GM21447 (cell line): ENCODE results near the gene CDHR5.
"Not testable (repeated sequence)": the region's sequence is repeated elsewhere in the genome, so short reads cannot be mapped to it uniquely, and the experiment has no call there.

Experiments
- ATAC-seq: cut with Tn5 transposase; IDR thresholded peaks from one replicate; pipeline ENCODE4 v1.9.1; 2021; ENCODE audit not compliant: unreplicated experiment

The CDHR5 gene

DNA sequence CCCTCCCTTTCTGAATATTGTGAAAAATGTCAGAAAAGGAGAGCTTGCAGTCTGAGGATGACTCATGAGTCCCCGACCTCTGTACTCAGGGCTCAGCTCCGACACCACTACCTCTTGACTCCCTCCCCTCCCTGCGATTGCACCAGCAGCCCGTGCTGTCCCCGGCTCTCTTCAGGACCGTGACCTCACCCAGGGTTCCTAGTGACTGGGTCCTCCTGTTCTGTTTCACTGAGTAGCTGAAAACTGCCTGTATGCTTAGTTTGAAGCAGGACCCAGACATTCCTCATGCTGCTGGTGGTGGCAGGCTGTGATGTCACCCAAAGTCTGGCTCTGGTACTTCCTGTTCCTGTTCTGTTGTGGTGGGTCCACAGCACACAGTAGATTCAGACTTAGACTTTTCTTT, 36.8 kb downstream of the CDHR5 start:
- ATAC-seq: no peak

DNA sequence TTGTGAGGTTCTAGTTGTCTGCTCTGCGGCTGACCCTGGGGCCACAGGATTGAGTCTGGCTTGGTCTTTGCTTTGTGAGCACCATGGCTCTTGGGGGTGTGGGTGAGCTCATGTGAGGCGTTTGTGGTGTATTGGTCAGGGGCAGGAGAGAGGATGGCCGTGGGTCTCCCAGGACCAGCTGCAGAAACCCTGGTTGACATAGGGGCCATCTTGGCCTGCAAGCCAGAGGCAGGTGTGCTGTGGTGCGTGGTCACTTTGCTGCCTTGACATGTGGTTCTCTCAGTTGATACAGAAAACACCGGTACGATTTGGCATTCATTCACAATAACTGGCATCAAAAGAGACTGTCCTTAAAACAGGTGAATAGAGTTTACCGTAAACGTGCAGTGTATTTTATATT, 37.2 kb downstream of the CDHR5 start:
- no peak for ATAC-seq

DNA sequence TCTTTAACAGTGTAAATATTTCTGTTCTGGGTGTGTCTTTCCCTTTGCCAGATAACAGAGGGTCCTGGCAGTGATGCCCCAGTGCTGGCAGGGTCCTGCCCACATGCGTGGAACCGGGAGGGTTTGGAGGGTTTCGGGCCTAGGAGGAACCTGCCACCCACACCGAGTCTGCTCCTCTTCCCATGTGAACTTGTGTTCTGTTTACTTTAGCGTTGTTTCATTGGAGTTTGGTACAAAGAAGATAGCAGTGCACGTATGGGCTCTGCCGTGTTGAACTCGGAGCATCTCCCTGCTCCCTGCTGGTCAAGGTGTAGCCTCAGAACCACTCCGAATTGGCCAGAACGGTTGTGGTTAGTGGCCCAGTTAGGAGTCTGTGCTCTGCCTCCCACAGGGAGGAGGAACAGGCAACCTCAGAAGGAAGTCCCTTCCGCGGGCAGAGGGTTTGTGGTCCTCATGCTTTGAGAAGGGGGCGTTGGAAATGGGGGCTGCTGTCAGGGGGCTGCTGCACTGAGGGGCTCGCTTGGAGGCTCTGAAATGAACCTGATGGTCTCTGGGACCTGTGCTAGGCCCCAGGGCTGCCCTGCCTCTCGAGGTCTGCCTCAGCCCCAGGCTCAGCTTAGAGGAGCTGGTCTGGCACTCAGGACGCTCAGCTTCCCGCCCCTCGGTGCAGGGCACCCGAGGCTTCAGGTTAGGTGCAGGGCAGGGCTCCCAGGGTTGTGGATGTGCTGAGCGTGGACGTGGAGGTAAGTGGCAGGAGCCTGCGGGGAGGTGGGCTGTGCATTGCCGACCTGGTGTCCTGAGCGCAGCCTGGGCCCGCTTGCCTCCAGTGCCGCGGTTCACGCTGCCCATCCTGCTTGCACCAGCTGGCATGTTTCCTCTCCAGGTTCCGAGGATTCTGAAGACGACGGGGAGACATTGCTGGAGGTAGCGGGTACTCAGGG, 38.1 kb downstream of the CDHR5 start:
- ATAC-seq: no peak

DNA sequence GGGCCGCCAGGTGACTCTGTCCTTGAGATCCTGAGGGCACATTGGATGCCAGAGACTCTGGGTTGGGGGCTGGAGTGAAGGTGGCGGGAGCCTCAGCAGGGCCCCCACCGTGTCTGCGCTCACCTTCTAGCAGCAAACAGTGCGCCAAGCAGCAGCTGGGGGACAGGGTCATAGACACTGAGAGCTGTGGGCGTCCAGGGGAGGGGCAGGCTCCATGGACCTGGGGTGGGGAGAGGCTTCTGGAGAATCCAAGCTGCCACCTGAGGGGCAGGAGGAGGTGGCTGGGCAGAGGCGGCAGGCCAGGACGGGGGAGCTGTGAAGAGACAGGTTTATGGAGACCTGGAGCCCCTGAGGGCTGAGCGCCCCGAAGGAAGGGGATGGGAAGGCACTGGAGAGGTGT, 40.5 kb downstream of the CDHR5 start:
- ATAC-seq: no peak

DNA sequence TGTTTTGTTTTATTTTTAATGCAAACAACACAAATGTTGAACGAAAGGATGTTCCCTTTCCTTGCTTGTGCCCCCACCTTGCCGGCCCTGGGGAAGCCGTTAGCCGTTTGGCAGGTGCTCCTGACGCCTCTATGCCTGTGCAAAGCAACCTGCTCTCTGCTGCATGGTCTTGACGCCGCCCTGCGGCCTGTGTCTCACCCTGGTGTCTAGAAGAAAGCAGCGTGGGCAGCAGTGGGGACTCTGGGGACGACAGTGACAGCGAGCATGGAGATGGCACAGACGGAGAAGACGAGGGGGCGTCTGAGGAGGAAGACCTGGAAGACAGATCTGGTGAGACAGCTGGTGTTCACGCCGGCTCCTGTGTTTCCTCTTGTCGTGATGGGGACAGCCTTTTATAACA, 43.0 kb downstream of the CDHR5 start:
- ATAC-seq: no peak

DNA sequence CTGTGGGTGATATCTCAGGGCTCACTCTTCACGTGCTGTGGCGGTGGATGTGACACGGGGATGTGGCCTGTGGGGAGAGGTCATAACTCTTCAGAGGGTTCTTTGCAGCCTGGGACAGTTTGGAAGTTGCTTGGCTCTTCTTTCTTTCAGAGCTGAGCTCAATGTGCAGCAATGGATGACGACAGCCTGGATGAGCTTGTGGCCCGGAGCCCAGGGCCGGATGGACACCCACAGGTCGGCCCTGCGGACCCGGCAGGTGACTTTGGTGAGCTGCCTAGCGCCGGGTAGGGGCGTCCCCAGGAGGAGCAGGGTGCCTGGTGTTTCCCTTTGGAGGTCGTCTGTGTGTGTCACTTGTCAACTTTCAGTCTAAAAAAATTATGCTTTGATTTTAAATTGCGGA, 43.4 kb downstream of the CDHR5 start:
- no peak for ATAC-seq

DNA sequence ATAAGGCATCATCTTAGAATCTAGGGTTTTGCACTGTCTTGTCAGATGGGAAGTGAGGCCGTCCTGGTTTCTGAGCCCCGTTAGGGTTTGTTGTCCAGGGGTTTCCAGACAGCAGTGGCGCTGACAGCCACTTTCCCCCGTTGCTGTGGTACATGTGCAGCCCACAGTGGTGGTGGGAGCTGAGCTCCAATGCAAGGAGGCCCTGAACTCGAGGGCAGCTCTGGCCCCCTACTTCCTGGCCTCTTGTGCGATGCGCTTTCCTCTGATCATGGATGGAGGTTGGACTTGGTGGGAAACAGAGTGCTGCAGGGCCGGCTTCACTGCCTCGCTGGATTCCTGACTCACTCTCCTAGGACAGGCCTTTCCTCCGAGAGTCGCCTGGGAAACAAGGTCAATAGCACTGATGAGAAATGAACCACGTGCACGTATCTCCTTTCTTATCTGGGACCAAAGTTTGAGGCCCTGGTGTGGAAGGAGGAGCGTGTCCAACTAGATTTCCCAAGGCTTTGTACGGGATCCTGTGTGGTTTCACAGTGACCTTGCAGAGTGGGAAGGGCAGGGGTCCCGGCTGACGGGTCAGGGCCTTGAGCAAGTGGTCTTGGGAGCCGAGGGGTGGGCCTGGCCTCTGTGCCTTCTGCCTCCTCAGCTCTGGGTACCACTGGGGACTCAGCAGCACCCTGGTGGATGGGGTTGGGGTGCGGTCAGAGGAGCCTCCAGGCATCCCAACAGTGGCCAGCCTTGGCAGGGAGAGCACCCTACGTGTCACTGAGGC, 44.7 kb downstream of the CDHR5 start:
- ATAC-seq: no peak

DNA sequence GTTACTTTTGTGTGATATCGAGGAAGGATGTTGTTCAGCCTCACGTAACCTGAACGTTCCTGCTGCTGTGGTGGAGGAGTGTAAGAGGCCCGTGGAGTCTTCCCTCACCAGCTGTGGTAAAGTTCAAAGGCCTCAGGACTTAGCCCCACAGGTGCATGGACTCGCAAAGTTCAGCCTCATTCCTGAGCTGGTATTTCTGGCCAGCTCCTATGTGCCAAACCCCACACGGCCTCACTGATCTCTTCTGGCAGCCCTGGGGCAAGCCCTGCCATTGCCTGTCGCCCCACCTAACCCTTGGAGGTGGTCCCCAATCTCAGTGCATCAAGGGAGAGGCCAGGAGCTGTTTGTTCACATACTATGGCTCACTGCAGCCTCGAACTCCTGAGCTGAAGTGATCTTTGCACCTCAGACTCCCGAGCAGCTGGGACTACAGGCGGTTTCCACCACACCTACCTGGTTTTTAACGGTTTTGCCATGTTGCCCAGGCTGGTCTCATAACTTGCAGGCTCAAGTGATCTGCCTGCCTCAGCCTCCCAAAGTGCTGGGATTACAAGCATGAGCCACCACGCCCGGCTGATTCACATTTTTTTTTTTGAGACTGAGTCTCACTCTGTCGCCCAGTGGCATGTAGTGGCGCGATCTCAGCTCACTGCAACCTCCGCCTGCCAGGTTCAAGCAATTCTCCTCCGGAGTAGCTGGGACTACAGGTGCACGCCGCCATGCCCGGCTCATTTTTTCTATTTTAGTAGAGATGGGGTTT, 46.3 kb downstream of the CDHR5 start:
- no peak for ATAC-seq

DNA sequence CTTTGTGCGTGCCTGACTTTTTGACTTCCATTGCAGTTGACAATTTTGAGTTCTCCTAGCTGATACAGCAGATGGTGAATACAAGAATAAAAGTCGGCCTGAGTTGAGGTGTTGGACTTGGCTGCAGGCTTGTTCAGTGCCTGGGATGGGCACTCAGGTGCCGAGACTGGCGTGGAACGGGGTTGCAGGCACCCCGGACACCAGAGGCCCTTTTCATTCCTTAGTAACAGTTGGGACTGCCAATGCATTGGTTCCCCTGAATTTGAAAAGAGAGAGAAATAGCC, 47.2 kb downstream of the CDHR5 start:
- ATAC-seq: no peak

DNA sequence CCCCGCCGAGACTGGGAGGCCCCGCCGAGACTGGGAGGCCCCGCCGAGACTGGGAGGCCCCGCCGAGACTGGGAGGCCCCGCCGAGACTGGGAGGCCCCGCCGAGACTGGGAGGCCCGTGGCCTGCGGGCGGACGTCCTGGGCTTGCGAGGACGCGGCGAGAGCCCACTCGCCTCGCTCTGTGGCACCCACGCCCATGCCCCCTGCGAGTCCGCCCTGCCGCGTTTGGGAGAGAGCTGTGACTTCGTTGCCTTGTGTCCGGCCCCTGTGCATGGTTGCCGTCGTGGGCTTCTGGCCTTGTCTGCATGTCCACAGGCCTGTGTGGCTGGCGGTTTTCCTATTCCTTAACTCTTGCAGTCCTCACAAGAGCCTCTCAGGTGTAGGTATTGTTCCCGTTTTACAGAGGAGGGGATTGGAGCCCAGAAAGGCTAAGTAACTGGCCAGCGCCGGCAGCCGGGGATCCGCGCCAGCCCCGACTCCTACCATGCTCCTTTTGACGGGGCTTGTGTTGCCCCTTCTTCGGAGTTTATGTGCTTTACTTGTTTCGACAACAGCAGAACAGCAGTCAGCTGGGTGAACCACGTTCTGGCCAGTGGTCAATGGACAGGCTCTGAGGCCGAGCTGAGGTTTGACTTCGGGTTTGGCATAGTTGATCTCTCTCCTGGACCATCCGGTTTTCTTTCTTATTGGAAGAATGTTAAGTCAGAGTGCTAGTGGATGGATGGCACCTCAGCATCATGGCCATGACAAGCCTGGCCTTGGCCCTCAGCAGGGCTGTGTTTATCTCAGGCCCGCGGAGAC, 47.7 kb downstream of the CDHR5 start:
- ATAC-seq: no peak

DNA sequence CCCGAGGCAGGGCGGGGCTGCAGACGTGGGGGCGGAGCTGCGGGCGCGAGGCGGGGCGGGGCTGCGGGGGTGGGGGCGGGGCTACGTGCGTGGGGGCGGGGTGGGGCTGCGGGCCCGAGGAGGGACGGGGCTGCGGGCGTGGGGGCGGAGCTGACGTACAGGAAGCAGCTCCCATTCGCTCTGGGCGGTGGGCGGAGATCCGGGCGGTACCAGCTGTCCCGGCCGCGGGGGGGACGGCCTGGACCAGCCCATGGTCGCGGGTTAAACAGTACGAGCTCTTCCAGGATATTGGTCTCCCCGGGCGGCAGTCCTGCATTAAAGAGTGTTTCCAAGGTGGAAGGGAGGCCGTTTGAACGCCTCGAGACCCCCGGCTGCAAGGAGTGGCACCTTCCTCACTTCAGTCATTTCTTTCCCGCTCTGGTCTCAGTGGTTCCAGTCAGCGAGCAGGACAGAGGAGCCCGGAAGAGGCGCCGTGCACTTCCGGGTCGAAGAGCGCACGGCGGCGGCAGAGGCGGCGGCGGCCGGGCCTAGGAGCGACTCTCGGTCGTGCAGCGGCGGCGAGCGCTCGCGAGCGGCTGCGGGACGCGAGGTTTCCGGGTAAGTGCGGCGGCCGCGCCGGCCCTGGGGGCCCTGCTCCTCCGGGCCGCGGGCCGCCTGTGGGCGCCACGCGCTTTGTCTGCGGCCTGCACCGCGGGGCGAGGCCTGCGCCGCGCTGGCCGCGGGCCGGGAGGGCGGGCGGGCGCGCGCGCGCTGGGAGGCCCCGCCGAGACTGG, 48.6 kb downstream of the CDHR5 start, which contains the start of gene PHRF1:
TSS of gene PHRF1 (plus strand) at position 475 of the 773 bp plus-strand sequence. CDS start 5,043 bp downstream, outside the sequence.
- ATAC-seq: peak; percentile 83

DNA sequence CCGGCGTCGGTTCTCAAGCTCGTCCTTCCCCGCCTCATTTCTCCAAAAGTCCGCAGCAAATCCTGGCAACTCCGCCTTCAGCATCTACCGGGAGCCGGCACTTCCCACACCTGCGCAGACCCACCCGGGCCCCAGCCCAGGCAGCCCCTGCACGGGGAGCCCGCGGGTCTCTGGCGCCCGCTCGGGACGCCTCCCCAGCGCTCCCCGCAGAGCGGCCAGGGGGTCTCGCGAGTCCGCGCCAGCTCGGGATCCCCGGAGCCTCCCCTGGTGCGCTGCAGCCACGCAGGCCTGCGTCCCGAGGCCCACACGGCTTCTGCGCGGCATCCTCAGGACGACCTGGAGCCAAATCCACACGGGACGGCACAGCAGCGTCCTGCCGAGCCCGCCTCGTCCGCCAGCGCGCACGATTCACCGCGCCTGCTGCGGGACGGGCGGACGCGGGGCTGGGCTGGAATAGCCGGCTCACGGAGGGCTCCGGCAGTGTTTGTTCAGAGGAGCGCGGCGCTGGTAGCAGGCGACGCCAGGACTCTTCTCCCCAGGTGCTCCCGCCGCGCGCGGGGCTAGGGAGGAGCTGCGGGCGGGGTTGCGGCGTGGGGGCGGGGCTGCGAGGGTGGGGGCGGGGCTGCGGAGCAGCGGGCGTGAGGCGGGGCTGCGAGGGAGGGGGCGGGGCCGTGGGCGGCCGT, 49.3 kb downstream of the CDHR5 start:
- ATAC-seq: no peak

DNA sequence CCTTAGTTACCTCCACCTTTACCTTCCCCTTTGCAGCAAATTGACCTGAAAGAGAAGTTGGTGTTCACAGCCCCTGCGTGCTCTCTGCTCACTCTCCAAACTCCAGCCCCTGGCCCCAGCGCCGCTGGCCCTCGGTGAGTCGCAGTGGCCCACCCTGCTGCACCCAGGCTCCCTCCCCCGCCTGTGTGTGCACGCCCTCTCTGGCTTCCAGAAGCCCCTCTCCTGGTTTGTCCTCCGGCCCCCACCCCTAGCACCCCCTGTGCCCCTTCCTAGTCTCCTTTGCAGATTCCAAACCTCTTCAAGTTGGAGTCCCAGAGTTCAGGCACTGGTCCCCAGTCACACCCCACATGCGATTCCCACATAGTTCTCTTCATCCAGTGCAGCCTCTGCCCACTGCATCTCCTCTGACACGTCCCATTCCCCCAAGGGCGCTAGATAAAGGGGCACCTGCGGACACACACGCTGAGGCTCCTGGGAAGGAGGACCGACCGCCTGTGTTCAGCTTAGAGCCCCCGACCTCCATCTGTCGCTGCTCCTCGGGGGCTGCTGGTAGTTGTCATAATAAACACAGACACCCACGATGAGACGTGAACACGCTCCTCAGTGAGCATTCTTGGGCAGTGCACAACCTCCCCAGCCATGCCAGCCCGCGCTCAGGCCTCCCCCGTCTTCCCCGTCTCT, 50.0 kb downstream of the CDHR5 start:
- no peak for ATAC-seq

DNA sequence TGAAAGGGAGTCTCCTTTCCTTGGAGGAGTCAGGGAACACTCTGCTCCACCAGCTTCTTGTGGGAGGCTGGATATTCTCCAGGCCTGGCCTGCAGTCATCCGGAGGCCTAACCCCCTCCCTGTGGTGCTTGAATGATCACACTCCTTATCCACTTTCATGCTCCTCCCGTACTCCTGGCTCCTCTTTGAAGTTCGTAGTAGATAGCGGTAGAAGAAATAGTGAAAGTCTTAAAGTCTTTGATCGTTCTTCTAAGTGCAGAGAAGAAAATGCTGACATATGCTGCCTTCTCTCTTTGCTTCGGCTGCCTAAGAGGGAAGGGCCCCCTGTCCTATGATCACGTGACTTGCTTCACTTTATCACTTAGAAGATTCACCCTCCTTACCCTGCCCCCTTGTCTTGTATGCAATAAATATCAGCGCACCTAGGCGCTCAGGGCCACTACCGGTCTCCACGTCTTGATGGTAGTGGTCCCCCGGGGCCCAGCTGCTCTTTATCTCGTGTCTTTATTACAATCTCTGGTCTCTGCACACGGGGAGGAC, 50.7 kb downstream of the CDHR5 start:
- ATAC-seq: not testable (repeated sequence)

DNA sequence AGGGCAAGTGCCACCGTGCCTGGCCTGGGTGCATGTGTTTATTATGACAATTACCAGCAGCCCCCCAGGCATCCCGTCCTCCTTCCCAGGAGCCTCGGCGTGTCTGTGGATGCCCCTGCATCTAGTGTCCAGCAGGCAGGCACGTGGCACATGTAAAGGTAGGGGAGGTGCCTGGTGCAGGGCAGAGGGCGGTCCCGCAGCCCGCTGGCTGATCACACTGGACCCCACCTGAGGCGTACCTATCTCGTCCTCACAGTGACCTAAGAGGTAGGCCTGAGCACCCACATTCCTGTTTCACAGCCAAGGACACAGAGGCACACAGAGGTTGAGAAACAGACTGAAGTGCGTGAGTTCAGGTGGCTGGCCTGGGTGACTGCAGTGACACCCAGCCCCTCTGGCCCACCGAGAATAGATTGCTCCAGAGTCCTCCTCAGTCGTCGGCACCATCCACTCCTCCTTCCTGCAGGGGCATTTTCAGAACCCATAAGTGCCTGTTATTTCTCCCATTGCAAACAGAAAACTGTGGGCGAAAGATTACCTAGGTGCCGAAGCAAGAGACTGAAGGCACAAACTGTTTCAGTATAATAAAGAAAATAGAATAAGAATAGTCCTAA, 51.5 kb downstream of the CDHR5 start:
- no peak for ATAC-seq

DNA sequence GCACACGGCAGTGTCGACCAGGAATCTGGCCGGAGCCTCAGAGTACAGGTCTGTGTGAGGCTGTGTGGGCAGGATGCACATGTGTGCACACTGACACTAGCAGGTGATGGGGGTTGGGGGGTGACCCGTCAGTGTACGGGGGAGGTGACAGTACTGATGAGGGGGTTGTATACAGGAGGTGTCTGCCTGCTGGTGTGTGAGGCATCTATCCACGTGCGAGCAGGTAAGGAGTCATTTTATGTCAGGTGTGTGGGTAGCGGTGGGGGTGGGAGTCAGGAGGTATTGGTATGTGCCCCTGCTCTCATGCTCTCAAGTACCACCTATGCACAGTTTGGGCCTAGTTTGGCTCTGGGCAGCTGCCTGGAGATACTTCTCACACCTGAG, 53.0 kb downstream of the CDHR5 start:
- no peak for ATAC-seq

DNA sequence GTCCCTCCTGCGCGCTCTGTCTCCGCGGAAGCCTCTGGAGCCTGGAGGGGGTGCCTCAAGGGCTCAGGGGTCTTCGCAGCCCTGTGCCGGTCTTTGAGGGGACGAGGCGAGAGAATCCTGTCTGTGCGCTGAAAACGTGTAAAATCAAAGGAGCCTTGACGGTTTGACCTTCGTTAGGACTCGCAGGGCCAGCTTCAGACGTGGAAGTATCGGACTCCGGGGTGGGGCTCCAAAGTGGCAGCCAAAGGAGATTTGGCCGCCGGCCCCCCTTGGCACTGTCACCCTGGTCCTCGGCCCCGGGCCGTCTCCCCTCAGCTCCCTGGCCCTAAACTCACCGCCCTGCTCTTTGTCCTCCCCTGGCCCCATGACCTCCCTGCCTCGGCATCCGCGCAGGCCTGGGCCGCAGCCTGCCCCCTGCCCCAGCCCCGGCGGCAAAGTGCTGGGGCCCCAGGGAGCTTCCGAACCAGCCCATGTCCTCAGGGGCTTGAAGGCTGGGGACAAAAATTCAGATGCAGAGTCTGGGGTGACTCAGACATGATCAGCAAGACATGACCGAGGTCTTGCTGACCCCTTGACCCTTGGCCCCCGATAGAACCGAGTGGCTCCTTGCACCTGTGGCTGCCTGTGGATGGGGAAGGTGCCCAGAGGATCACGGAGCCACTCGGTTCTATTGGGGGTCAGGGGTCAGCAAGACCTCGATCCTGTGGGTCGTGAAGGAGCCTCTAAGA, 55.4 kb downstream of the CDHR5 start:
- no peak for ATAC-seq
